ENCODE results near the gene MSI2. TPM values are rescaled to one million over a fixed set of nuclear protein-coding genes. Genes with fewer than 3 reads are reported as not detected.

The MSI2 gene
- total RNA-seq, 3 donors from 2014 or later = 40.6 to 56.2 (median 54.3) TPM

DNA sequence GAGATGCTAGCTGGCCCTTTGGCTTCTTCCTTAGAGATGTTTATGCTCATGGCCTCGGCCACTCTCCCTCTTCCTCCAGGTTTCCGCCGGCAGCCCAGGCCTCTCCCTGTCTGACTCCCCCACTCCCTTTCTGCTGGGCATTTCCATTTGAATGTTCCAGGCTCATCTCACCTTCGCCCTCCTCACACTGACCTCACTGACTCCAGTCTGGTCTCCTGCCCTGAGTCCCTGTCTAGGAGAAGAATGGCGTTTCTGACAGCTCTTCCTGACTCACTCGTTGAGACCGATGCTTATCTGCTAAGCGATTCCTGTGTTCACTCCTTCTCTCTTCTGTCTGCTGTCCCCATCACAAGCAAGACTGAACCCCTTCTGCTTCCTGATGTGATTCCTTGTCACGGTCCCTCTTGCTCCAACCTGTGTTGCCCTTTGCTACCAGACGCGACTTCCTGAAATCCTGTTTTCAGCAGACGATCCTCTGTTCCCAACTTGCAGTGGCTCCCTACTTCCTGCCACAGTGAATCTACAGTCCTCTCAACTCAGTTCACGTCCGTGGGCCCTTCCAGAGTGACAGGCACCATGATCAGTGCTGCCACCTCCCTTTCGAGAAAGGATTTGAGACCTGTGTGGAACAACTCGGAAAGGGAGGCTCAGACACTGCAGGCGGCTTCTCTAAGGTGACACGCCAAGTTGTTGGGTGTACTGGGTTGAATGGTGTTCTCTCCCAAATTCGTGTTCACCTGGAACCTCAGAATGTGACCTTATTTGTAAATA is 176.4 kb downstream of the MSI2 start:
- Mint-ChIP-seq H3K36me3 (ENCODE audit: insufficient read depth) (peaks cover 8% of the 10 kb centered on the region), H3K4me1 (ENCODE audit: low read depth) (peaks cover 24% of the 10 kb centered on the region), H3K4me3 (no peak overlapping the region), H3K27me3 (ENCODE audit: low read depth) (no peaks in the 10 kb centered on the region), H3K9me3 (no peaks in the 10 kb centered on the region)
- ATAC-seq = no peak
- no peak for DNase-seq

- DNase-seq = no peak
- Mint-ChIP-seq H3K4me3 (no peak overlapping the region), H3K4me1 (ENCODE audit: low read depth) (peaks cover 31% of the 10 kb centered on the region), H3K27me3 (ENCODE audit: low read depth) (no peaks in the 10 kb centered on the region), H3K9me3 (no peaks in the 10 kb centered on the region), H3K36me3 (ENCODE audit: insufficient read depth) (peaks cover 8% of the 10 kb centered on the region)
- no peak for ATAC-seq
Measured at GRCh38 chr17:57433452-57433851, 177.1 kb downstream of the MSI2 start.

GRCh38 chr17:57434361-57434760 is 178.0 kb downstream of the MSI2 start:
- Mint-ChIP-seq H3K4me3 (no peak overlapping the region), H3K9me3 (no peaks in the 10 kb centered on the region), H3K4me1 (ENCODE audit: low read depth) (peaks cover 38% of the 10 kb centered on the region), H3K27me3 (ENCODE audit: low read depth) (no peaks in the 10 kb centered on the region), H3K36me3 (ENCODE audit: insufficient read depth) (peaks cover 9% of the 10 kb centered on the region)
- ATAC-seq (no peak), DNase-seq (no peak)

DNA sequence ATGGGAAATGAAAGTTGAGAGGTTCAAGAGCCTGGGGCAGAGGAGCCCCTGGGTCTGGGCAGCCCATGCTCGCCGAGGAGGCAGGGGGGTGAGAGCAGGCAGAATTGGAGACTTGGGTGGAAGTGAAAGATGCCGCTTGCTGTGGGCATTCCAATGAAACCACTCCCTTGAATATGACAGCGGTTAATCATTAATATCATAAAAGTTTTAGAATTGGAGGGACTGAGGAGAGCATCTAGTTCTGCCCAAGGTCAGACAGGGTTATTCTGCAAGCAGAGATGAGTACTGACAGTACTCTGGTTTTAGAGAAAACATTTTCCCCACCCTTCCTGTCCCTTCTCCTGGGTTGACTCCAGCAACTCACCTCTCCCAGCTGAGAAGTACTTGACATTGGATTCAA is 180.2 kb downstream of the MSI2 start:
- ATAC-seq (no peak), DNase-seq (no peak)
- Mint-ChIP-seq H3K4me1 (ENCODE audit: low read depth) (peaks cover 56% of the 10 kb centered on the region), H3K36me3 (ENCODE audit: insufficient read depth) (peaks cover 9% of the 10 kb centered on the region), H3K9me3 (no peaks in the 10 kb centered on the region), H3K27me3 (ENCODE audit: low read depth) (no peaks in the 10 kb centered on the region), H3K4me3 (no peak overlapping the region)

- peaks cover 69% of the 10 kb centered on the region for H3K4me1 Mint-ChIP-seq (ENCODE audit: low read depth)
- H3K4me3 Mint-ChIP-seq = no peak overlapping the region
- ATAC-seq = no peak
Measured at GRCh38 chr17:57438066-57438731, 181.9 kb downstream of the MSI2 start.

DNA sequence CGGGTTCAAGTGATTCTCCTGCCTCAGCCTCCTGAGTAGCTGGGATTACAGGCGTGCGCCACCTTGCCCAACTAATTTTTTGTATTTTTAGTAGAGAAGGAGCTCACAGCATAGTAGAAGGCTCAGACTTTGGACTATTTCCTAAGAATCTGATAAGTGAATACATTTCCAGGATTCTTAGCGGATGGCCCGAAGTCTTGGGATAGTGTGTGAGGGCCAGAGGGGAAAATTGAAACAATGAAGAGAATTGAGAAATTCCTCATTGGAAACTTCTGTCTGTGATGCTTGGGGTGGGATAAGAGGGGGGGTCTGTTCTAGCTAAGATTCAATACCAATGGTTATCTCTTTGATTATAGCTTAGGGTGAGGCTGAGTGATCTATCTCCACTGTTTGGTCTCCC is 183.3 kb downstream of the MSI2 start:
- peaks cover 8% of the 10 kb centered on the region for H3K36me3 Mint-ChIP-seq (ENCODE audit: insufficient read depth)
- H3K4me3 Mint-ChIP-seq = no peak overlapping the region
- DNase-seq = no peak
- ATAC-seq = no peak
- H3K4me1 Mint-ChIP-seq (ENCODE audit: low read depth) = peaks cover 75% of the 10 kb centered on the region
- H3K9me3 Mint-ChIP-seq = no peaks in the 10 kb centered on the region
- H3K27me3 Mint-ChIP-seq (ENCODE audit: low read depth) = no peaks in the 10 kb centered on the region

More at GRCh38 chr17:57438066-57438731, 181.9 kb downstream of the MSI2 start:
- H3K36me3 Mint-ChIP-seq (ENCODE audit: insufficient read depth) = peaks cover 9% of the 10 kb centered on the region
- no peaks in the 10 kb centered on the region for H3K27me3 Mint-ChIP-seq (ENCODE audit: low read depth)
- DNase-seq = no peak
- H3K9me3 Mint-ChIP-seq = no peaks in the 10 kb centered on the region

DNA sequence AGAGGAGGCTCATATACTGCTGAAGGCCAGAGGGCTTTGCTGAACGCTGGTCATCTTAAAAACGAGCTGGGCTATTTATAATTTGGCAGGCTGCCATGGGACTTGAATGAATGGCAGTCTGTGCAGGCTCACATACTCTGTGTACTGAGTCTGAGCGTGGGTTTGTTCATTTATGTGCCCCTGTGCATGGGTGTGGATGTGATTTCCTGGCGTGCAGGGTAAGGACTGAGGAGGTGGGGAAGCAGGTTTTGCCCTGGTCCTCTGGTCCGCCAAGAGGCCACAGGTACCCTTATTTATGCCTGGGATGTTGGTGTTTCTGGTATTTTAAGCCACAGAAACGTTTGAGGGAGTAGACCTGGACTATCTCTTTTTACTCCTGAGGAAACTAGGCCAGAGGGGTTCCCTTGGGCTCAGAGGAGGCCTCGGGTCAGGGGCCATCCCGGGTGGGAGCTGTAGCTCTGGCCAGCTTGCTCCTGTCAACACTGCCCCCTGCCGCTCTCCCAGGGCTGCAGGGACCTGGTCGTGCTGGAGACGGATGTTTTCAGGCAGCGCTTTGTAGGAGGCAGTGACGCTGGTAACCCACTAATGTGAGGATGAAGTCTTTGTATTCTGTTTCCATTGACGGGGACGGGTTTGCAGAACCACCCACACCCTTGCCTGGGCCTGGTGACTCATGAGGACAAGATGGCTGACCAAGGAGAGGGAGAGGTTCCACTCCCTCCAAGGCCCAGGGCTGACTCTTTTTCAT is 184.4 kb downstream of the MSI2 start:
- Mint-ChIP-seq H3K4me3 (peak overlapping the region; percentile 42), H3K36me3 (ENCODE audit: insufficient read depth) (peaks cover 5% of the 10 kb centered on the region), H3K9me3 (no peaks in the 10 kb centered on the region), H3K27me3 (ENCODE audit: low read depth) (no peaks in the 10 kb centered on the region), H3K4me1 (ENCODE audit: low read depth) (peaks cover 79% of the 10 kb centered on the region)
- peak; percentile 70 for DNase-seq
- peak; percentile 87 to 91 for ATAC-seq

- H3K9me3 Mint-ChIP-seq = no peaks in the 10 kb centered on the region
- ATAC-seq = peak; percentile 32 to 44
- H3K36me3 Mint-ChIP-seq (ENCODE audit: insufficient read depth) = peaks cover 5% of the 10 kb centered on the region
Measured at GRCh38 chr17:57441270-57441600, 184.9 kb downstream of the MSI2 start.

DNA sequence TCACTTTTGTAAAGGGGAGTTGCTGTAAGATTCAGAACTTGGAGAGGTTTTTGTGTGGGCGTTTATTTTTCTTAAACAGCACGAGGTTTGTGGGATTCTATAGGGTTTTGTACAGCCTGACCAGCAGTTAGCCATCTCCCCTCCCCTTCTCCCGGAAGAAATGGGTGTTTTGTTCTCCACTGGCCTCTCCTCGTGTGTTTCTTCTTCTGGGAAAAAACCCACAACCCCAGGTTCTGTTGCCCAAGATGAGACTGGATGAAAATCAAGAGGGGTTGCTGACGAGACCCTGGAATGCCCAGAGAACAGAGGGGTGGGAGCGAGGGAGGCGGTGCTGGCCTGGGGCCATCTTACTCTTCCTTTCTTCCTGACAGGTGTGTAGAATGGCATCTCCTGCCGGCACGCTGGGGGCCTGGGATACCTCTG is 186.1 kb downstream of the MSI2 start:
- Mint-ChIP-seq H3K4me1 (ENCODE audit: low read depth) (peaks cover 76% of the 10 kb centered on the region), H3K4me3 (no peak overlapping the region), H3K36me3 (ENCODE audit: insufficient read depth) (peaks cover 3% of the 10 kb centered on the region), H3K27me3 (ENCODE audit: low read depth) (no peaks in the 10 kb centered on the region), H3K9me3 (no peaks in the 10 kb centered on the region)
- DNase-seq (no peak), ATAC-seq (no peak)

More at GRCh38 chr17:57441270-57441600, 184.9 kb downstream of the MSI2 start:
- DNase-seq = no peak
- Mint-ChIP-seq H3K4me3 (peak overlapping the region; percentile 42), H3K4me1 (ENCODE audit: low read depth) (peaks cover 81% of the 10 kb centered on the region), H3K27me3 (ENCODE audit: low read depth) (no peaks in the 10 kb centered on the region)

GRCh38 chr17:57442914-57443571 is 186.7 kb downstream of the MSI2 start:
- Mint-ChIP-seq H3K9me3 (no peaks in the 10 kb centered on the region), H3K4me3 (peak overlapping the region; percentile 11), H3K4me1 (ENCODE audit: low read depth) (peaks cover 76% of the 10 kb centered on the region), H3K27me3 (ENCODE audit: low read depth) (no peaks in the 10 kb centered on the region), H3K36me3 (ENCODE audit: insufficient read depth) (peaks cover 7% of the 10 kb centered on the region)
- DNase-seq = peak; percentile 62
- ATAC-seq = peak; percentile 54 to 56

DNA sequence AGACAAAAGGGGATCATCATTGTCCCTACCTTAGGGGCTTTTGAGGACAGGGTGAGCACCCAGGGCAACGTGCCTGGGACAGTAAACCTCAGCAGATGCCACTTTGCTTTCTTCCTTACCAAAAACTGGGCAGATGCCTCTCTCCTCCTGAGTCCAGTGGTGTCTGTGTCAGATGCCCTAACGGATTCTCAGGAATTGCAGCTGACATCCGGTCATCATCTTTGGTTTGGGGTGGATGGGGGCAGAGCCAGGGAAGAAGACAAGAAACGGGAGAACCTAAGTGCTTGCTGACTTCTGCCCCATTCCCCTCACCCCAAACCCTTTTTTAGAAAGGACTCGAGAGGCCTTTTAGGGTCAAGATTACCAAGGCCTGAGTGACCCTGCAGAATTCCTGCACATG is 187.5 kb downstream of the MSI2 start:
- Mint-ChIP-seq H3K36me3 (ENCODE audit: insufficient read depth) (peaks cover 7% of the 10 kb centered on the region), H3K27me3 (ENCODE audit: low read depth) (no peaks in the 10 kb centered on the region), H3K9me3 (no peaks in the 10 kb centered on the region), H3K4me3 (no peak overlapping the region), H3K4me1 (ENCODE audit: low read depth) (peaks cover 77% of the 10 kb centered on the region)
- DNase-seq = no peak
- no peak for ATAC-seq

- no peak overlapping the region for H3K4me3 Mint-ChIP-seq
- H3K27me3 Mint-ChIP-seq (ENCODE audit: low read depth) = no peaks in the 10 kb centered on the region
- H3K9me3 Mint-ChIP-seq = no peaks in the 10 kb centered on the region
- peaks cover 4% of the 10 kb centered on the region for H3K36me3 Mint-ChIP-seq (ENCODE audit: insufficient read depth)
- H3K4me1 Mint-ChIP-seq (ENCODE audit: low read depth) = peaks cover 67% of the 10 kb centered on the region
- no peak for ATAC-seq
- no peak for DNase-seq
Measured at GRCh38 chr17:57444682-57445450, 188.5 kb downstream of the MSI2 start.

DNA sequence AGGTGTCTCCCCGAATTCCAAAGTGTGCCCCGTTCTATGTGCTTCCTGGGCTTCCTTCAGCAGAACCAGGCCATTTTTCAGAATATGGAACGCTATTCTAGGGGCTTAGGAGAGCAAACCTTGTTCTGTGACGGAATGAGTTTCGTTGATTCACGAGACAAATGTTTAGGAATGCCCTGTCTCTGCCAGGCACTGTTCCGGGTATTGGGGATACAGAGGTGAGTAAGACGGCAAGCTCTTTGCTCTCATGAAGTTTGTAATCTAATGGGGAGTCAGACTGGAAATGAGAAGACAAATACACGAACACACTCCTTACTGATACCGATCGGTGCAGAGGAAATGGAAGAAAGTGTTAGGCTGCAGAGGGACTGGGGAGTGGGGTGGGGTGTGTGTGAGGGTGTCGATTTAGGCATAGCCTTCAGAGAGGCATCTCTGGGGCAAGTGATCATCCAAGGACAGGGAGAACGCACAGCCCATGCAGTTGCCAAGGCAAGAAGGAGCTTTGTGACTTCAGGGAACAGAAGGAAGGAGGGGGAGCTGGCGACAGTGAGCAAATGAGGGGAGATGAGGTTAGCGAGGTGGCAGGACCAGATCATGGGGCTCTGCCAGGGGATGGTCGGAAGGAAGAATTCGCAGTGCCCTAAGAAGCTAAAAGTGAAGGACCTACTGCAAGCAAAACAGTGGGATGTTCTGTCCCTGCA is 189.6 kb downstream of the MSI2 start:
- DNase-seq = no peak
- H3K9me3 Mint-ChIP-seq = no peaks in the 10 kb centered on the region
- peaks cover 60% of the 10 kb centered on the region for H3K4me1 Mint-ChIP-seq (ENCODE audit: low read depth)
- H3K36me3 Mint-ChIP-seq (ENCODE audit: insufficient read depth) = peaks cover 5% of the 10 kb centered on the region
- no peaks in the 10 kb centered on the region for H3K27me3 Mint-ChIP-seq (ENCODE audit: low read depth)
- ATAC-seq = no peak
- no peak overlapping the region for H3K4me3 Mint-ChIP-seq

Data from activated T-cell treated with anti-CD3 and anti-CD28 coated beads, Interleukin-2, amount 50 U/mL, for 4 hours (primary cell).